Caco-2 (cell line): ENCODE data around the gene MED12L. TPM values are rescaled to one million over a fixed set of nuclear protein-coding genes. Genes with fewer than 3 reads are reported as not detected.

Experiments used
- BruUV-seq: library from RNA; stranded (reverse); fragments of 400-500 nt; replicated peaks from 2 replicates; lab custom pipeline; 2021; lab: Mats Ljungman, UMichigan
- CTCF ChIA-PET: fragments of 300-600 bp; sonication (Branson Sonifier 250); formaldehyde crosslinking; loops from one replicate; lab custom pipeline; 2022; ENCODE audit warnings: antibody characterized with exemption; lab: Charles Lee
- POLR2A ChIA-PET: fragments of 300-600 bp; sonication (Branson Sonifier 250); formaldehyde crosslinking; loops from one replicate; lab custom pipeline; 2022; ENCODE audit warnings: antibody characterized with exemption; lab: Charles Lee
- DNase-seq, 2 experiments: peaks; one replicate each; pipeline versions ENCODE4 v3.0.0 to v3.0.0-alpha.2; 2020 to 2022
- H3K27me3 ChIP-seq: replicated peaks from 2 replicates; pipeline ENCODE4 v1.6.0; 2011; ENCODE audit warnings: low read length; ENCODE audit not compliant: control insufficient read depth, insufficient read depth
- H3K36me3 ChIP-seq: 2 replicates; pipeline ENCODE4 v1.5.1; 2011; ENCODE audit warnings: low read length; ENCODE audit not compliant: control insufficient read depth, insufficient read depth
- H3K4me1 ChIP-seq: fragments of 250-450 bp; sonication (Bioruptor Pico); 2 replicates; pipeline ENCODE4 v1.5.1; 2020; ENCODE audit warnings: mild to moderate bottlenecking
- H3K4me3 ChIP-seq: 2 replicates; pipeline ENCODE4 v1.5.1; 2011; ENCODE audit warnings: low read depth, mild to moderate bottlenecking, control low read depth, low read length
- H3K9me3 ChIP-seq: fragments of 250-450 bp; sonication (Bioruptor Pico); 2 replicates; pipeline ENCODE4 v1.5.1; 2020; ENCODE audit warnings: mild to moderate bottlenecking, moderate library complexity
- H3K27ac Mint-ChIP-seq: one replicate; pipeline ENCODE4 v1.8.0; 2022; ENCODE audit warnings: mixed read lengths; ENCODE audit not compliant: unreplicated experiment
- H3K27me3 Mint-ChIP-seq: one replicate; pipeline ENCODE4 v1.8.0; 2022; ENCODE audit warnings: mixed read lengths; ENCODE audit not compliant: insufficient read depth, unreplicated experiment
- H3K36me3 Mint-ChIP-seq: one replicate; pipeline ENCODE4 v1.8.0; 2022; ENCODE audit warnings: mild to moderate bottlenecking, mixed read lengths; ENCODE audit not compliant: insufficient read depth, unreplicated experiment
- H3K4me1 Mint-ChIP-seq: one replicate; pipeline ENCODE4 v1.8.0; 2022; ENCODE audit warnings: low read depth, mixed read lengths; ENCODE audit not compliant: unreplicated experiment
- H3K4me3 Mint-ChIP-seq: one replicate; pipeline ENCODE4 v1.8.0; 2022; ENCODE audit warnings: mild to moderate bottlenecking, moderate library complexity, mixed read lengths; ENCODE audit not compliant: unreplicated experiment
- H3K9me3 Mint-ChIP-seq: one replicate; pipeline ENCODE4 v1.8.0; 2022; ENCODE audit warnings: mixed read lengths; ENCODE audit not compliant: unreplicated experiment
- intact Hi-C: fragments of 100-400 bp; cut with micrococcal nuclease; formaldehyde crosslinking; loops from one replicate; pipeline ENCODE4 v1.10.0; 2022; ENCODE audit not compliant: unreplicated experiment
- total RNA-seq: library from RNA; stranded (reverse); gene quantifications from 2 replicates; pipeline ENCODE4 v1.2.3, GENCODE V29; 2022
- TF ChIP-seq, protein P1 (sequence below), 2 experiments: fragments of 200-600 bp in 1 of 2; IDR thresholded peaks; 1 replicate in 1 of 2; 2 replicates in 1 of 2; pipeline versions ENCODE4 v1.5.1 to v1.8.0; 2011 to 2022; ENCODE audit warnings: antibody characterized with exemption in 1 of 2, control low read depth in 1 of 2, inconsistent platforms in 1 of 2, low read depth in 1 of 2, low read length in 1 of 2, mild to moderate bottlenecking in 1 of 2, moderate library complexity in 1 of 2; ENCODE audit not compliant: insufficient read depth in 1 of 2, severe bottlenecking in 1 of 2, unreplicated experiment in 1 of 2

The MED12L gene
- total RNA-seq, 1 experiment from 2014 or later, result 21.5 TPM

DNA sequence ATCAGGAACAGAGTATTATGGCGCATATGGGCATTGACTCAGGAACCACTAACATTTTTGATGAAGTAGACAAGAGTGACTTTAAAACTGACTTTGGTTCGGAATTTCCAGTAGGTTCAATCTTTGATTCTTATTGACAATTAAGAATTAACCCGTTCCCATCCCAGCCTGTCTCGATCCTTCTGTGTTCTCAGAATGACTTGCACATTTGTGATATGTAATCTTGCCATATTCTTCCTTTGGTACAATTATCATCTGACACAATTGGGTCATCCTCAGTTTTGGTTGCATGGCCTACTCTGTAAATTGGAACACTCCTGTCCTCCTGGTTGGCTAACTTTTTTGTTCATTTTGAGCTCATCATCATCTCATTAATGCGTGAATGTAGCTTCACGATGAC is 107.1 kb downstream of the MED12L start:
- no peak for DNase-seq
- H3K4me3 ChIP-seq, result no peak overlapping the region
- Mint-ChIP-seq H3K9me3 (no peaks in the 10 kb centered on the region), H3K36me3 (no peaks in the 10 kb centered on the region), H3K4me3 (no peak overlapping the region), H3K27ac (no peak overlapping the region), H3K27me3 (no peaks in the 10 kb centered on the region), H3K4me1 (peaks cover 7% of the 10 kb centered on the region)
- POLR2A ChIA-PET, result no interaction called here
- H3K9me3 ChIP-seq, result no peaks in the 10 kb centered on the region
- CTCF ChIA-PET, result no interaction called here
- intact Hi-C loops, result no loop called here
- TF ChIP-seq, protein P1, sequence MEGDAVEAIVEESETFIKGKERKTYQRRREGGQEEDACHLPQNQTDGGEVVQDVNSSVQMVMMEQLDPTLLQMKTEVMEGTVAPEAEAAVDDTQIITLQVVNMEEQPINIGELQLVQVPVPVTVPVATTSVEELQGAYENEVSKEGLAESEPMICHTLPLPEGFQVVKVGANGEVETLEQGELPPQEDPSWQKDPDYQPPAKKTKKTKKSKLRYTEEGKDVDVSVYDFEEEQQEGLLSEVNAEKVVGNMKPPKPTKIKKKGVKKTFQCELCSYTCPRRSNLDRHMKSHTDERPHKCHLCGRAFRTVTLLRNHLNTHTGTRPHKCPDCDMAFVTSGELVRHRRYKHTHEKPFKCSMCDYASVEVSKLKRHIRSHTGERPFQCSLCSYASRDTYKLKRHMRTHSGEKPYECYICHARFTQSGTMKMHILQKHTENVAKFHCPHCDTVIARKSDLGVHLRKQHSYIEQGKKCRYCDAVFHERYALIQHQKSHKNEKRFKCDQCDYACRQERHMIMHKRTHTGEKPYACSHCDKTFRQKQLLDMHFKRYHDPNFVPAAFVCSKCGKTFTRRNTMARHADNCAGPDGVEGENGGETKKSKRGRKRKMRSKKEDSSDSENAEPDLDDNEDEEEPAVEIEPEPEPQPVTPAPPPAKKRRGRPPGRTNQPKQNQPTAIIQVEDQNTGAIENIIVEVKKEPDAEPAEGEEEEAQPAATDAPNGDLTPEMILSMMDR (IDR thresholded peaks at IDR 0.05; ENCODE audit: insufficient read depth in 1 of 2, low read depth in 1 of 2, low read length in 1 of 2, severe bottlenecking in 1 of 2, unreplicated experiment in 1 of 2), result no peak
- H3K27me3 ChIP-seq, result no peaks in the 10 kb centered on the region
- no peaks in the 10 kb centered on the region for H3K36me3 ChIP-seq
- BruUV-seq, result no TSS peak
- peaks cover 23% of the 10 kb centered on the region for H3K4me1 ChIP-seq

DNA sequence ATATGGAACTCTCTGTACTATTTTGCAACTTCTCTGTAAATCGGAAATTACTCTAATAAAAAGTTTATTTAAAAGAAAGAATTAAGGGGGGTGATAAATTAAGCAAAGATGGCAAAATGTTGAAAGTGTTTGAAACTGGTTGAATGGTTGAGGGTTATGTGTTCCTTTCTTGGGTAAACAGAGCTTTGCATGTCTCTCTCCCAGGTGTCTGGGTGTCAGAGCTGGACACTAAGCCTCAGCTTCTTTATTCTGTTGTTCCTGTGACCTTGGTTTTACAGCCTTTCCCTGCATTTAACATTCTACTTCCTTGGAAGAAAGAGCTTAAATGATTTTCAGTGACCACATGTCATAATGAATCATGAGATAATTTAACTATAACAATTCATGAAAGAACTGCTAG is 110.4 kb downstream of the MED12L start:
- Mint-ChIP-seq H3K27me3 (no peaks in the 10 kb centered on the region), H3K27ac (peak overlapping the region; percentile 59)

DNA sequence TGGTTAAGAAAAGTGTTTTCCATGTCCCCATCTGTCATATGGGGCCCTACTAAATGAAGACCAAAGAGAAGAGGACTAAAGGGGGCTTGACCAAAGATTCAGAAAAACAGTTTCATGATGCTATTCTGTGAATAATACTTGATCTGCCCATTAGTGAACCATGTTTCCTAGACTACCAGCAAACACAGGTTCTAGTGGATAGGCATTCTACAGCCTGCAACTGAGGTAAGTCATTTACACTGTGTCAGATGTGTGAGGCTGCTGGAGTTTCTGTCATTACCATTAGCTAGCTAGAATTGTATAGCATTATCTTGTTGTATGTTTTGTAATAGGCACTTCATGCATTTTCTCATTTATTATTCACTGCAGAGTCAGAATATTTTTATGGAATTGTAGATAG is 111.0 kb downstream of the MED12L start:
- ChIA-PET POLR2A (interaction anchor here (0.5 kb wide), 1 partner anchor 18 kb away, joined by 5 read pairs; no protein-coding TSS in a partner anchor), CTCF (interaction anchor here (1.3 kb wide), 1 partner anchor 28 kb away, joined by 4 read pairs; no protein-coding TSS in a partner anchor)
- peaks cover 52% of the 10 kb centered on the region for H3K4me1 ChIP-seq
- H3K4me3 ChIP-seq, result no peak overlapping the region
- H3K4me1 Mint-ChIP-seq, result peaks cover 28% of the 10 kb centered on the region
- BruUV-seq, result no TSS peak
- no peak overlapping the region for H3K4me3 Mint-ChIP-seq
- H3K9me3 Mint-ChIP-seq, result peaks cover 18% of the 10 kb centered on the region
- H3K36me3 Mint-ChIP-seq, result peaks cover 7% of the 10 kb centered on the region
- peak overlapping the region; percentile 59 for H3K27ac Mint-ChIP-seq
- no peaks in the 10 kb centered on the region for H3K27me3 Mint-ChIP-seq
- H3K9me3 ChIP-seq, result no peaks in the 10 kb centered on the region
- DNase-seq, result no peak
- no peaks in the 10 kb centered on the region for H3K36me3 ChIP-seq
- no peaks in the 10 kb centered on the region for H3K27me3 ChIP-seq
- TF ChIP-seq, protein P1 (IDR thresholded peaks at IDR 0.05; ENCODE audit: insufficient read depth in 1 of 2, low read depth in 1 of 2, low read length in 1 of 2, severe bottlenecking in 1 of 2, unreplicated experiment in 1 of 2), result no peak
- intact Hi-C loops, result no loop called here

More for the DNA sequence above, 110.4 kb downstream of the MED12L start:
- Mint-ChIP-seq H3K9me3 (peaks cover 12% of the 10 kb centered on the region), H3K4me3 (no peak overlapping the region), H3K4me1 (peaks cover 22% of the 10 kb centered on the region), H3K36me3 (peaks cover 7% of the 10 kb centered on the region)
- Histone ChIP-seq H3K9me3 (no peaks in the 10 kb centered on the region), H3K36me3 (no peaks in the 10 kb centered on the region), H3K27me3 (no peaks in the 10 kb centered on the region), H3K4me1 (peaks cover 52% of the 10 kb centered on the region), H3K4me3 (no peak overlapping the region)
- DNase-seq, result no peak
- CTCF ChIA-PET, result interaction anchor here (1.3 kb wide), 1 partner anchor 28 kb away, joined by 4 read pairs; no protein-coding TSS in a partner anchor
- no TSS peak for BruUV-seq
- TF ChIP-seq, protein P1 (IDR thresholded peaks at IDR 0.05; ENCODE audit: insufficient read depth in 1 of 2, low read depth in 1 of 2, low read length in 1 of 2, severe bottlenecking in 1 of 2, unreplicated experiment in 1 of 2), result no peak
- POLR2A ChIA-PET, result interaction anchor here (0.5 kb wide), 1 partner anchor 18 kb away, joined by 5 read pairs; no protein-coding TSS in a partner anchor
- intact Hi-C loops, result no loop called here
